Measurements from ENCODE around the gene PARD3.

The PARD3 gene

DNA sequence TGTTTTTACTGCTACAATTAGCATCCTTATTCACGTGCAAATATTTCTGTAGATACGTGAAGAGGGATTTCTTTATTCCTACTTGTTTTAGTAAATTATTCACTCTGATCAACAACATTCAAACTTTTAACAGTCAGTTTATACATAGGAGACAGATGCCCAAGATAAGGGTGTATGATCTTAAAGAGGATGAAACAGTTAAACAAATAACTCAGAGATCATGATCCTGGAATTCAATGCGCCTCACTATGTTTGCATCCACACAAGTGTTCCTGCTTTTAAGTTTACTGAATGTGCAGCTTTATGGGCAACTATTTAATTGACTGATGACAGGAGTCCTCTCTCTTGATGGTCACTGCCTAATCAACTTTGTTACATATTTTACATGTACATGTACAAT, 394.8 kb downstream of the PARD3 start:
- no peaks in the 10 kb centered on the region for H3F3A ChIP-seq (ENCODE audit: low read depth)
- H3K4me1 ChIP-seq (ENCODE audit: insufficient read depth, low read length, poor library complexity, severe bottlenecking): no peaks in the 10 kb centered on the region
- no peak overlapping the region for H3K4me3 ChIP-seq (ENCODE audit: low read length, poor library complexity, severe bottlenecking)
- H2AFZ ChIP-seq (ENCODE audit: low read length): no peak overlapping the region
- no peaks in the 10 kb centered on the region for H4K20me1 ChIP-seq (ENCODE audit: insufficient read depth, low read length, poor library complexity, severe bottlenecking)
- no peaks in the 10 kb centered on the region for H3K27me3 ChIP-seq (ENCODE audit: insufficient read depth, low read length, poor library complexity, severe bottlenecking)
- H3K9ac ChIP-seq (ENCODE audit: low read depth, low read length, poor library complexity, severe bottlenecking): no peak overlapping the region
- no peaks in the 10 kb centered on the region for H3K79me2 ChIP-seq (ENCODE audit: insufficient read depth, low read length)
- H3K4me2 ChIP-seq (ENCODE audit: low read depth, low read length, poor library complexity, severe bottlenecking): no peak overlapping the region
- no peak for TF ChIP-seq EZH2phosphoT487 (IDR thresholded peaks at IDR 0.05; ENCODE audit: borderline replicate concordance)
- TF ChIP-seq CTCF (conservative IDR thresholded peaks at IDR 0.05; ENCODE audit: low read length): no peak
- H3K9me2 ChIP-seq (replicated peaks; ENCODE audit: low read depth, low read length): no peaks in the 10 kb centered on the region
- no peaks in the 10 kb centered on the region for H3K9me3 ChIP-seq (ENCODE audit: insufficient read depth, low read depth, low read length)
- H3K36me3 ChIP-seq (ENCODE audit: insufficient read depth, low read length): no peaks in the 10 kb centered on the region

DNA sequence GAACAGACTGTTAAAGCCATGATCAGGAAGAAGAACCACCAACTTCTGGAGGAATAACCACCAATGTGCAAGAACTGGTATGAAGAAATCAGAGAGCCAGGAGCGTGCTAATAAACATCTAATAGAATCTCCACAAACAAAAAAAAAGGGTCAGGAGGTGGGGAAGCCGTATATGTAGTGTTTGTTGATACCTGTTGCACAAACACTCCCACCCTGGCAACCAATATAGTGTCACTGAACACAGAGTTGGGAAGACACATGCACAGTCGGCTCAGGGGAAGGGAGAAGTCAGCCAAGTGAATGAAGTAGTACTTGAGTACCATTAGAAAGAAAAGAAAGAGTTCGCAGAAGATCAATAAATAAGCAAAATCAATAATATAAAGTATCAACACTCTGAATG, 400.1 kb downstream of the PARD3 start:
- no peaks in the 10 kb centered on the region for H3K9me3 ChIP-seq (ENCODE audit: insufficient read depth, low read depth, low read length)
- no peak overlapping the region for H3K4me3 ChIP-seq (ENCODE audit: low read length, poor library complexity, severe bottlenecking)
- no peaks in the 10 kb centered on the region for H3K27me3 ChIP-seq (ENCODE audit: insufficient read depth, low read length, poor library complexity, severe bottlenecking)
- no peaks in the 10 kb centered on the region for H3K9me2 ChIP-seq (replicated peaks; ENCODE audit: low read depth, low read length)
- TF ChIP-seq EZH2phosphoT487 (IDR thresholded peaks at IDR 0.05; ENCODE audit: borderline replicate concordance) (no peak), CTCF (conservative IDR thresholded peaks at IDR 0.05; ENCODE audit: low read length) (no peak)
- H3K4me1 ChIP-seq (ENCODE audit: insufficient read depth, low read length, poor library complexity, severe bottlenecking): no peaks in the 10 kb centered on the region
- no peaks in the 10 kb centered on the region for H3K79me2 ChIP-seq (ENCODE audit: insufficient read depth, low read length)
- no peaks in the 10 kb centered on the region for H3F3A ChIP-seq (ENCODE audit: low read depth)
- no peaks in the 10 kb centered on the region for H4K20me1 ChIP-seq (ENCODE audit: insufficient read depth, low read length, poor library complexity, severe bottlenecking)
- H3K9ac ChIP-seq (ENCODE audit: low read depth, low read length, poor library complexity, severe bottlenecking): no peak overlapping the region
- no peak overlapping the region for H2AFZ ChIP-seq (ENCODE audit: low read length)
- H3K4me2 ChIP-seq (ENCODE audit: low read depth, low read length, poor library complexity, severe bottlenecking): no peak overlapping the region
- H3K36me3 ChIP-seq (ENCODE audit: insufficient read depth, low read length): no peaks in the 10 kb centered on the region

DNA sequence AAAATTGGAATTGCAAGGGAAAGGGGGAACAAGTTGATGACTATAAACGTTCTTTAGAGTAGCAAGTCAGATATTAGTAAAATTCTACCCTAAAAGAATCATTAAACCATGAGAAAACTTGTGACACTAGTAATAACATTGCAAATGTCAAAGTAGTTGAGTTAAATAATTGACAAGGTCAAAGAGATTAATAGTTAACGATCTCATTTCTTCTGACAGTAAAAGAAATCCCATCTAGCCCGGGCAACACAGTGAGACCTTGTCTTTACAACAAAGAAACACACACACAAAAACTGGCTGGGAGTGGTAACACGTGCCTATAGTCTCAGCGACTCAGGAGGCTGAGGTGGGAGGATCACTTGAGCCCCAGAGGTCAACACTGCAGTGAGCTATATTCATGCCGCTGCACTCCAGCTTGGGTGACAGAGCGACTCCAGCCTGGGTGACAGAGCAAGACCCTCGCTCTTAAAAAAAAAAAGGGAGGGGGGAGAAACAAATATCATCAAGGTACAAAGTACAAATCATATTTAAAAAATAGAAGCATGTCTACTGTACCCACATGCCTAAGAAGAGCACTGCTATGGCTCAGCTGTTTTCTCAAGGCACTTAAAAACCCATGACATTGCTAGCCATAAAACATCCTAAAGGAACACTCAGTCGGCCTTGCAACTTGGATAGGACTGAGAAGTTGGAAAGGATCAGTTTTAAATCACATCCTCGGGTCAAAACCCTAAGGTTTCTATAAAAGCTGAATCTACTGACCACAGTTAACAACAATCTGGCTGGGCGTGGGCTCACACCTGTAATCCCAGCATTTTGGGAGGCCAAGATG, 401.1 kb downstream of the PARD3 start:
- H3K27me3 ChIP-seq (ENCODE audit: insufficient read depth, low read length, poor library complexity, severe bottlenecking): no peaks in the 10 kb centered on the region
- H3K4me1 ChIP-seq (ENCODE audit: insufficient read depth, low read length, poor library complexity, severe bottlenecking): no peaks in the 10 kb centered on the region
- H3F3A ChIP-seq (ENCODE audit: low read depth): no peaks in the 10 kb centered on the region
- H3K4me3 ChIP-seq (ENCODE audit: low read length, poor library complexity, severe bottlenecking): no peak overlapping the region
- no peaks in the 10 kb centered on the region for H3K9me2 ChIP-seq (replicated peaks; ENCODE audit: low read depth, low read length)
- H3K9me3 ChIP-seq (ENCODE audit: insufficient read depth, low read depth, low read length): no peaks in the 10 kb centered on the region
- H2AFZ ChIP-seq (ENCODE audit: low read length): no peak overlapping the region
- no peaks in the 10 kb centered on the region for H3K36me3 ChIP-seq (ENCODE audit: insufficient read depth, low read length)
- H3K9ac ChIP-seq (ENCODE audit: low read depth, low read length, poor library complexity, severe bottlenecking): no peak overlapping the region
- H3K4me2 ChIP-seq (ENCODE audit: low read depth, low read length, poor library complexity, severe bottlenecking): no peak overlapping the region
- no peaks in the 10 kb centered on the region for H3K79me2 ChIP-seq (ENCODE audit: insufficient read depth, low read length)
- TF ChIP-seq EZH2phosphoT487 (IDR thresholded peaks at IDR 0.05; ENCODE audit: borderline replicate concordance): no peak
- TF ChIP-seq CTCF (conservative IDR thresholded peaks at IDR 0.05; ENCODE audit: low read length): no peak
- H4K20me1 ChIP-seq (ENCODE audit: insufficient read depth, low read length, poor library complexity, severe bottlenecking): no peaks in the 10 kb centered on the region

Measured in Loucy (cell line).